Measurements from ENCODE around the gene GJB3.

GJB3 gene

DNA sequence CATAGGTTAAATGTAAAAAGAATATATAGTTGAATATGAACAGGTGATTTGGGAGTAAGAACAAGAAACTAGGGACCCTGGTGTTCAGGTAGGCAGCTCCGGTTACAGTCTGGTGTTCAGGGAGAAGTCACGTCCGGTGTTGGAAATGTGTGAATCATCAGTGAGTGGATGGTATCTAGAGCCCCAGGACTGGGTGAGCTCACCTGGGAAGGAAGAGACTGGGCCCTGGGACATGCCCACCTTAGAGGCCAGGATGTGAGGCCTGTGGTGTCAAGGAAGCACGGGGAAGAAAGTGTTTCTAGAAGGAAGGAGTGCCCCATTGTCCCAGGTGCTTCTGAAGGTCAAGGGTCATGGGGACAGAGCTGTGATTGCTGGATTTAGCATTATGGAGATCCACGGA is 1.5 kb upstream of the GJB3 start:
- no peak overlapping the region for H3K4me3 ChIP-seq
- no peak overlapping the region for H3K27ac ChIP-seq
- TF ChIP-seq, protein P1, sequence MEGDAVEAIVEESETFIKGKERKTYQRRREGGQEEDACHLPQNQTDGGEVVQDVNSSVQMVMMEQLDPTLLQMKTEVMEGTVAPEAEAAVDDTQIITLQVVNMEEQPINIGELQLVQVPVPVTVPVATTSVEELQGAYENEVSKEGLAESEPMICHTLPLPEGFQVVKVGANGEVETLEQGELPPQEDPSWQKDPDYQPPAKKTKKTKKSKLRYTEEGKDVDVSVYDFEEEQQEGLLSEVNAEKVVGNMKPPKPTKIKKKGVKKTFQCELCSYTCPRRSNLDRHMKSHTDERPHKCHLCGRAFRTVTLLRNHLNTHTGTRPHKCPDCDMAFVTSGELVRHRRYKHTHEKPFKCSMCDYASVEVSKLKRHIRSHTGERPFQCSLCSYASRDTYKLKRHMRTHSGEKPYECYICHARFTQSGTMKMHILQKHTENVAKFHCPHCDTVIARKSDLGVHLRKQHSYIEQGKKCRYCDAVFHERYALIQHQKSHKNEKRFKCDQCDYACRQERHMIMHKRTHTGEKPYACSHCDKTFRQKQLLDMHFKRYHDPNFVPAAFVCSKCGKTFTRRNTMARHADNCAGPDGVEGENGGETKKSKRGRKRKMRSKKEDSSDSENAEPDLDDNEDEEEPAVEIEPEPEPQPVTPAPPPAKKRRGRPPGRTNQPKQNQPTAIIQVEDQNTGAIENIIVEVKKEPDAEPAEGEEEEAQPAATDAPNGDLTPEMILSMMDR (IDR thresholded peaks at IDR 0.05): no peak
- peak; percentile 49 for DNase-seq (ENCODE audit: low spot score)

- Histone ChIP-seq H3K4me3 (no peak overlapping the region), H3K27ac (no peak overlapping the region)
- DNase-seq (ENCODE audit: low spot score): no peak
- TF ChIP-seq, protein P1 (IDR thresholded peaks at IDR 0.05): no peak
Measured at GRCh38 chr1:34779962-34780361, 1.1 kb upstream of the GJB3 start.

- TF ChIP-seq, protein P1 (IDR thresholded peaks at IDR 0.05): no peak
- Histone ChIP-seq H3K27ac (no peak overlapping the region), H3K4me3 (no peak overlapping the region)
- peak; percentile 40 for DNase-seq (ENCODE audit: low spot score)
Measured at GRCh38 chr1:34780528-34780927, 486 bp upstream of the GJB3 start.

GRCh38 chr1:34781844-34782391 is 904 bp downstream of the GJB3 start:
- peak; percentile 49 for DNase-seq (ENCODE audit: low spot score)
- Histone ChIP-seq H3K27ac (no peak overlapping the region), H3K4me3 (peak overlapping the region; percentile 58)
- TF ChIP-seq, protein P1 (IDR thresholded peaks at IDR 0.05): no peak

- H3K4me3 ChIP-seq: no peak overlapping the region
- DNase-seq (ENCODE audit: low spot score): peak; percentile 63
- H3K27ac ChIP-seq: no peak overlapping the region
- TF ChIP-seq, protein P1 (IDR thresholded peaks at IDR 0.05): no peak
Measured at GRCh38 chr1:34784751-34785221, 3.8 kb downstream of the GJB3 start.

- Histone ChIP-seq H3K27ac (no peak overlapping the region), H3K4me3 (no peak overlapping the region)
- peak; percentile 55 for DNase-seq (ENCODE audit: low spot score)
- TF ChIP-seq, protein P1 (IDR thresholded peaks at IDR 0.05): no peak
Measured at GRCh38 chr1:34785231-34785874, 4.3 kb downstream of the GJB3 start.

Data from coronary artery (tissue), 2 donors.